ENCODE data around the gene ABI2.
A peak's percentile ranks its signal among the peaks of the same experiment; 100 is the strongest.

The ABI2 gene

GRCh38 chr2:203484266-203485112 is 156.3 kb downstream of the ABI2 start:
- DNase-seq (ENCODE audit: low read depth) = peak; percentile 16

DNA sequence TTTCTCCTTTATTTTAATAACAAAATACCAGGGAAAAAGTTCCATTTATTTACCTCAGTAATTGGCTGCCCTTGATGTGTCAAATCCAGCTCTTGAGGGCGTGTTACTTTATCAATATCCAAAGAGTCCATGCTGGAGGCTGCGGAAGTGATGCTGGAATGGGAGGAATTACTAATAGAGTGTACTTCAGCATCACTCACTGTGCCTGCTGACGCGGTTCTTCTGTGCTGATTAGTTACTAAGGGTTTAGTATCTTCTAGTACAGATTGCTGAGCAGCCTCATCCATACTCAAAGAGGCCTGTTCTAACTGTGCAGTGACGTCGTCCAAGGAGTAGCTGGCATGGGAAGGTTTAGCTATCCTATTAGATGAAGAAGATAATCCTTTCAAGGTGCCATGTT is 161.3 kb downstream of the ABI2 start:
- DNase-seq (ENCODE audit: low read depth) = no peak

DNA sequence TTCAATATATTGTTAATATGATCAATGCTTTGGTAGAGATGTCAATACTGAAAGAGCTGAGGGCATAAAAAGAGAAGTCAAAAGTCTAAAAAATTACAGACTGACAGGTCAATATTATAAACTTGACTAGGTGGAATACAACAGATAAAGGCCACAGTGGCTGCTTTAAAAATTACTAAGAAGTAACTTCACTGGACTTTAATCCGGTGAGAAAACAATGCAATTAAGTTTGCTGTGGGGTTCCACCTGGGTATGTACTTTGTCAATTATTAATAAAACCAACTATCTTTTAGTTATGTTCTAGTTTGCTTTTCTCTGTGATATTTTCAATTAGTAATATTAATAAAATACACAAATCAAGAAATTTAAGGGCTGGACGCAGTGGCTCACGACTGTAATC is 162.2 kb downstream of the ABI2 start:
- no peak for DNase-seq (ENCODE audit: low read depth)

DNA sequence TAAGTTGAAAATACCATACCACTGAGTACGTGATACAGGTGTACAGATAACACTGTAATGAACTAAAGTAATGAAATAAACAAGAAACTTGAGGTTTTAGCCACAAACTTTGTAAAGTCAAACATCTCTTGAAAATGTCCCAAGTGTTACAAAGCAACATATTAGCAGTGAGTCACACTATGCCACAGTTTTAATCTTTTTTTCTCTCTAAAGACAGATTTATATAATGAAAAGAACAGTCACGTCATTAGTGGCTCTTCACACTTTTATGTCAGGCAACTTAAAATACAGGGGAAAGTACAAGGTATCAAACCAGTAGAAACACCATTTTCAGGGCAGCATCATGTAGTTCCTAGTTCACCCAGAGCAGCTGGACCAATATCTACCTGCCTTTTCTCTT is 164.8 kb downstream of the ABI2 start:
- no peak for DNase-seq (ENCODE audit: low read depth)
